ENCODE results near the gene RINL.

GRCh38 chr19:38904581-38905539 is 26.8 kb upstream of the RINL start:
- TF ChIP-seq CTCF (IDR thresholded peaks at IDR 0.05): no peak
- TF ChIP-seq REST (IDR thresholded peaks at IDR 0.05; ENCODE audit: insufficient read depth in 1 of 2, low read depth in 2 of 2, low read length in 1 of 2): no peak
- TF ChIP-seq SIN3A (IDR thresholded peaks at IDR 0.05; ENCODE audit: borderline replicate concordance, insufficient read depth, low read depth, low read length): no peak
- TF ChIP-seq POLR2AphosphoS5 (IDR thresholded peaks at IDR 0.05; ENCODE audit: low read depth, low read length): 0 out of 2 replicates have a peak, but pooled peaks have one; percentile 37
- TF ChIP-seq TCF7L2 (IDR thresholded peaks at IDR 0.05; ENCODE audit: low read depth, low read length): no peak
